HG02970 (cell line): ENCODE results near the gene ANKRD62.

Experiments used
- ATAC-seq: cut with Tn5 transposase; IDR thresholded peaks from one replicate; pipeline ENCODE4 v1.9.1; 2021; ENCODE audit warnings: mild to moderate bottlenecking, moderate library complexity, moderate number of reproducible peaks; ENCODE audit not compliant: unreplicated experiment, low FRiP score

ANKRD62 gene

DNA sequence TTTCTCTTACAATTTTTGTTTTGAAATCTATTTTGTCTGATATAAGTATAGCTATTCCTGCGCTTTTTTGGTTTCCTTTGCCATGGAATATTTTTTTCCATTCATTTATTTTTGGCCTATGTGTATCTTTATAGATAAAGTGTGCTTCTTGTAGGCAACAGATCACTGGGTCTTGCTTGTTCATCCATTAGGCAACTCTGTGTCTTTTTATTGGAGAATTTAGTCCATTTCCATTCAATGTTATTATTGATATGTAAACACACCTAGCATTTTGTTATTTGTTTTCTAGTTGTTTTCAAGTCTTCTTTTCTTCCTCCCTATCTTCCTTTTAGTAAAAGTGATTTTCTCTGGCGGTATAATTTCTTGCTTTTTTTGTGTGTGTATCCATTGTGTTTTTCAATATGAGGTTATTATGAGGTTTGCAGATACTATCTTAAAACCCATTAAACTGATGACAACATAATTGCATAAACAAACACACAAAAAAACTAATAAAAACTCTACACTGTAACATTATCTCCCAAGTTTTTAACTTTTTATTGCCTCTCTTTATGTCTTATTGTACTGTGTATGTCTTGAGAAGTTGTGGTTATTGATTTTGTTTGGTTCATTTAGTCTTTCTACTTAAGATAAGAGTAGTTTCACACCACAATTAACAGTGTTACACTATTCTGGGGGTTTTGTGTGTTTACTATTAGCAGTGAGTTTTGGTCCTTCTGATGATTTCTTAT is 71.6 kb downstream of the ANKRD62 start:
- no peak for ATAC-seq
